ENCODE data around the gene RAB40C. TPM values are rescaled to one million over a fixed set of nuclear protein-coding genes. Genes with fewer than 3 reads are reported as not detected.

Gene RAB40C
- total and polyA plus RNA-seq, 10 of the 15 experiments (the other 5 are each of a cell fraction or from before 2014, with no cell fraction given) = 0.06 to 12.8 (median 4.6) TPM

GRCh38 chr16:546909-547770 is 42.7 kb upstream of the RAB40C start:
- H3K4me1 ChIP-seq (ENCODE audit: control insufficient read depth, insufficient read depth, low read length) = no peaks in the 10 kb centered on the region
- CTCF ChIA-PET = no interaction called here
- H4K20me1 ChIP-seq (ENCODE audit: control insufficient read depth, insufficient read depth) = no peaks in the 10 kb centered on the region
- RAD21 ChIA-PET (ENCODE audit: unreplicated experiment) = no interaction called here
- no peaks in the 10 kb centered on the region for H3K79me2 ChIP-seq (ENCODE audit: control insufficient read depth, insufficient read depth, low read length)
- WGBS (ENCODE audit: insufficient coverage, insufficient replicate concordance, low lambda C conversion rate, missing lambda C conversion rate) = 97% methylated on average over 56 of the region's 60 CpGs
- H3K4me3 ChIP-seq = no peak overlapping the region
- no TSS peak for BruUV-seq (replicated peaks)
- in situ Hi-C loops (cut with MboI) (no loop called here), intact Hi-C loops (cut with micrococcal nuclease; ENCODE audit: unreplicated experiment) (no loop called here)
- POLR2A ChIA-PET = no interaction called here
- H3K27ac ChIP-seq (ENCODE audit: control insufficient read depth, insufficient read depth) = no peak overlapping the region
- FAIRE-seq = no peak
- no peak for DNase-seq (ENCODE audit: low read depth, low spot score)
- H2AFZ ChIP-seq (ENCODE audit: control insufficient read depth, low read depth, low read length) = no peak overlapping the region
- H3K4me2 ChIP-seq (ENCODE audit: control insufficient read depth, insufficient read depth) = no peak overlapping the region
- H3K9ac ChIP-seq (ENCODE audit: control insufficient read depth, insufficient read depth, low read length) = no peak overlapping the region
- H3K27me3 ChIP-seq (replicated peaks in 1 of 2; ENCODE audit: control insufficient read depth in 2 of 2, insufficient read depth in 2 of 2, low read length in 1 of 2) = no peaks in the 10 kb centered on the region
- SMC1A ChIA-PET (ENCODE audit: uncharacterized antibody, unreplicated experiment) = no interaction called here
- no peak for ATAC-seq
- H3K9me3 ChIP-seq (replicated peaks; ENCODE audit: control insufficient read depth, insufficient read depth, low read length) = no peaks in the 10 kb centered on the region
- peaks cover 0 to 16% of the 10 kb centered on the region in 2 experiments; a peak in 2 of 4 replicates for H3K36me3 ChIP-seq (ENCODE audit: control insufficient read depth in 2 of 2, insufficient read depth in 2 of 2, low read length in 1 of 2)
- TF ChIP-seq HSF1 (IDR thresholded peaks at IDR 0.05; ENCODE audit: low read depth, low read length) (no peak), IKZF2 (IDR thresholded peaks at IDR 0.05) (no peak), SIN3A (IDR thresholded peaks at IDR 0.05; ENCODE audit: low read depth, low read length) (no peak), KDM1A (IDR thresholded peaks at IDR 0.05; ENCODE audit: borderline replicate concordance) (no peak), ZBTB4 (CRISPR knock-in tag; IDR thresholded peaks at IDR 0.05) (no peak), NFIC (IDR thresholded peaks at IDR 0.05; ENCODE audit: low read depth, low read length) (no peak), ZNF274 (IDR thresholded peaks at IDR 0.05; ENCODE audit: insufficient read depth, insufficient read length) (no peak), EGR1 (IDR thresholded peaks at IDR 0.05; ENCODE audit: borderline replicate concordance in 1 of 2, low read depth in 2 of 2, low read length in 2 of 2) (no peak), SMC3 (IDR thresholded peaks at IDR 0.05; ENCODE audit: borderline replicate concordance, low read length) (no peak), TAF1 (IDR thresholded peaks at IDR 0.05; ENCODE audit: borderline replicate concordance, low read depth, low read length) (no peak), POLR2A (IDR thresholded peaks at IDR 0.05; ENCODE audit: low read depth, low read length) (no peak), HDAC2 (IDR thresholded peaks at IDR 0.05) (no peak)
